GM20000 (cell line): ENCODE measurements around the gene NPHP4.

ENCODE experiments used
- DNase-seq: peaks from one replicate; pipeline ENCODE4 v3.0.0; 2012; ENCODE audit warnings: low spot score
- CTCF ChIP-seq: IDR thresholded peaks from 2 replicates; pipeline ENCODE4 v1.5.1; 2012; ENCODE audit warnings: mild to moderate bottlenecking, control low read depth; ENCODE audit errors: extremely low read depth, missing control alignments

NPHP4 gene

GRCh38 chr1:5962265-5963105 lies 29.7 kb downstream of the NPHP4 start:
- DNase-seq: no peak
- no peak for TF ChIP-seq CTCF

GRCh38 chr1:5961601-5962000 lies 30.6 kb downstream of the NPHP4 start:
- DNase-seq: no peak
- TF ChIP-seq CTCF: no peak

- no peak for TF ChIP-seq CTCF
- no peak for DNase-seq
Observed at GRCh38 chr1:5960336-5960735, 31.9 kb downstream of the NPHP4 start.

- no peak for DNase-seq
- TF ChIP-seq CTCF: no peak
Observed at GRCh38 chr1:5959667-5960230, 32.5 kb downstream of the NPHP4 start.

GRCh38 chr1:5959087-5959486 lies 33.1 kb downstream of the NPHP4 start:
- no peak for DNase-seq
- no peak for TF ChIP-seq CTCF

GRCh38 chr1:5956022-5956830 lies 36.0 kb downstream of the NPHP4 start:
- DNase-seq: no peak
- TF ChIP-seq CTCF: no peak

- DNase-seq: no peak
- TF ChIP-seq CTCF: no peak
Observed at GRCh38 chr1:5955479-5955977, 36.7 kb downstream of the NPHP4 start.
